ENCODE results near the gene BSN.

DNA sequence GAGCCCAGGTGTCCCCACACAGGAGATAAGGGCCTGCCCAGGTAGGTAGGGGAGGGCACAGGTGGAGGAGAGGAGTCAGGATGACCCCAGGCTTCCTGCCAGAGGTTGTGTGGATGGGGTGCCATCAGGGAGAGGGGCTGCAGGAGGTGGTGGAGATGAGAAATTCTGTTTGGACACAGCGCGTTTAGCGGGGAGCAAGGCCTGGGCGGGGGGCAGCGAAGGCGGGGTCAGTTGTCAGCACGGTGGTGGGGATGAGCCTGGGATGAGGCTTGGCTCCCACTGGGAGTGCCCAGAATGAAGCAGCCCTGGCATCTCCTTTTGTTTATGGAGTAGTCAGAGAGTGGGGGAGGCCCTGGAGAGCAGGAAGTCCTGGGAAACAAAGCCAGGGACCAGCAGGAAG, 149.7 kb downstream of the BSN start:
- TF ChIP-seq, protein P1, sequence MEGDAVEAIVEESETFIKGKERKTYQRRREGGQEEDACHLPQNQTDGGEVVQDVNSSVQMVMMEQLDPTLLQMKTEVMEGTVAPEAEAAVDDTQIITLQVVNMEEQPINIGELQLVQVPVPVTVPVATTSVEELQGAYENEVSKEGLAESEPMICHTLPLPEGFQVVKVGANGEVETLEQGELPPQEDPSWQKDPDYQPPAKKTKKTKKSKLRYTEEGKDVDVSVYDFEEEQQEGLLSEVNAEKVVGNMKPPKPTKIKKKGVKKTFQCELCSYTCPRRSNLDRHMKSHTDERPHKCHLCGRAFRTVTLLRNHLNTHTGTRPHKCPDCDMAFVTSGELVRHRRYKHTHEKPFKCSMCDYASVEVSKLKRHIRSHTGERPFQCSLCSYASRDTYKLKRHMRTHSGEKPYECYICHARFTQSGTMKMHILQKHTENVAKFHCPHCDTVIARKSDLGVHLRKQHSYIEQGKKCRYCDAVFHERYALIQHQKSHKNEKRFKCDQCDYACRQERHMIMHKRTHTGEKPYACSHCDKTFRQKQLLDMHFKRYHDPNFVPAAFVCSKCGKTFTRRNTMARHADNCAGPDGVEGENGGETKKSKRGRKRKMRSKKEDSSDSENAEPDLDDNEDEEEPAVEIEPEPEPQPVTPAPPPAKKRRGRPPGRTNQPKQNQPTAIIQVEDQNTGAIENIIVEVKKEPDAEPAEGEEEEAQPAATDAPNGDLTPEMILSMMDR (IDR thresholded peaks at IDR 0.05), result no peak
- TF ChIP-seq, protein P2, sequence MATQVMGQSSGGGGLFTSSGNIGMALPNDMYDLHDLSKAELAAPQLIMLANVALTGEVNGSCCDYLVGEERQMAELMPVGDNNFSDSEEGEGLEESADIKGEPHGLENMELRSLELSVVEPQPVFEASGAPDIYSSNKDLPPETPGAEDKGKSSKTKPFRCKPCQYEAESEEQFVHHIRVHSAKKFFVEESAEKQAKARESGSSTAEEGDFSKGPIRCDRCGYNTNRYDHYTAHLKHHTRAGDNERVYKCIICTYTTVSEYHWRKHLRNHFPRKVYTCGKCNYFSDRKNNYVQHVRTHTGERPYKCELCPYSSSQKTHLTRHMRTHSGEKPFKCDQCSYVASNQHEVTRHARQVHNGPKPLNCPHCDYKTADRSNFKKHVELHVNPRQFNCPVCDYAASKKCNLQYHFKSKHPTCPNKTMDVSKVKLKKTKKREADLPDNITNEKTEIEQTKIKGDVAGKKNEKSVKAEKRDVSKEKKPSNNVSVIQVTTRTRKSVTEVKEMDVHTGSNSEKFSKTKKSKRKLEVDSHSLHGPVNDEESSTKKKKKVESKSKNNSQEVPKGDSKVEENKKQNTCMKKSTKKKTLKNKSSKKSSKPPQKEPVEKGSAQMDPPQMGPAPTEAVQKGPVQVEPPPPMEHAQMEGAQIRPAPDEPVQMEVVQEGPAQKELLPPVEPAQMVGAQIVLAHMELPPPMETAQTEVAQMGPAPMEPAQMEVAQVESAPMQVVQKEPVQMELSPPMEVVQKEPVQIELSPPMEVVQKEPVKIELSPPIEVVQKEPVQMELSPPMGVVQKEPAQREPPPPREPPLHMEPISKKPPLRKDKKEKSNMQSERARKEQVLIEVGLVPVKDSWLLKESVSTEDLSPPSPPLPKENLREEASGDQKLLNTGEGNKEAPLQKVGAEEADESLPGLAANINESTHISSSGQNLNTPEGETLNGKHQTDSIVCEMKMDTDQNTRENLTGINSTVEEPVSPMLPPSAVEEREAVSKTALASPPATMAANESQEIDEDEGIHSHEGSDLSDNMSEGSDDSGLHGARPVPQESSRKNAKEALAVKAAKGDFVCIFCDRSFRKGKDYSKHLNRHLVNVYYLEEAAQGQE (IDR thresholded peaks at IDR 0.05; ENCODE audit: insufficient read depth in 1 of 2, low read depth in 2 of 2, low read length in 1 of 2), result no peak
